GM04503 (cell line): ENCODE results near the gene RILPL1.

ENCODE experiments used
- DNase-seq: peaks from one replicate; pipeline ENCODE4 v3.0.0-alpha.2; 2012; ENCODE audit warnings: low read depth

The RILPL1 gene

GRCh38 chr12:123428591-123428990 lies 104.9 kb downstream of the RILPL1 start:
- DNase-seq = no peak

GRCh38 chr12:123427036-123427769 lies 106.3 kb downstream of the RILPL1 start:
- no peak for DNase-seq

GRCh38 chr12:123421314-123421713 lies 112.2 kb downstream of the RILPL1 start:
- no peak for DNase-seq
